Naive thymus-derived CD4-positive, alpha-beta T cell (primary cell): Measurements from ENCODE around the gene OSBPL5. TPM values are rescaled to one million over a fixed set of nuclear protein-coding genes. Genes with fewer than 3 reads are reported as not detected.

Experiments used
- ATAC-seq: fragments of 150-1000 bp; cut with Tn5 transposase; 2 replicates; pipeline ENCODE4 v1.10.0; 2021; ENCODE audit warnings: mild to moderate bottlenecking, moderate library complexity
- CTCF ChIA-PET: fragments of 350-600 bp; sonication (Branson Sonifier 250); formaldehyde crosslinking; loops from one replicate; lab custom pipeline; 2021; ENCODE audit warnings: antibody characterized with exemption; lab: Charles Lee
- POLR2A ChIA-PET: fragments of 350-600 bp; sonication (Branson Sonifier 250); formaldehyde crosslinking; loops from one replicate; lab custom pipeline; 2021; ENCODE audit warnings: antibody characterized with exemption, inconsistent platforms; lab: Charles Lee
- DNase-seq, 9 donors: peaks; one replicate each; pipeline versions ENCODE4 v3.0.0 to v3.0.0-alpha.2; 2020 to 2022; ENCODE audit warnings: mixed read lengths in 1 of 9
- H3K27ac ChIP-seq: one replicate; pipeline ENCODE4 v1.7.0; 2013; ENCODE audit warnings: mild to moderate bottlenecking, low read depth, low read length, moderate library complexity
- H3K27me3 ChIP-seq, 2 donors: one replicate each; pipeline ENCODE4 v1.7.0; 2013; ENCODE audit warnings: low read length in 2 of 2, mild to moderate bottlenecking in 2 of 2, moderate library complexity in 2 of 2; ENCODE audit not compliant: control insufficient read depth in 2 of 2, insufficient read depth in 2 of 2
- H3K36me3 ChIP-seq, 3 experiments: 1 replicate in 2 of 3; 2 replicates in 1 of 3; pipeline ENCODE4 v1.7.0; 2013; ENCODE audit warnings: low read length in 3 of 3, mild to moderate bottlenecking in 3 of 3, moderate library complexity in 1 of 3; ENCODE audit not compliant: insufficient read depth in 3 of 3, control insufficient read depth in 2 of 3
- H3K4me1 ChIP-seq, 2 donors: one replicate each; pipeline ENCODE4 v1.7.0; 2013; ENCODE audit warnings: low read length in 2 of 2, mild to moderate bottlenecking in 2 of 2, moderate library complexity in 1 of 2; ENCODE audit not compliant: control insufficient read depth in 2 of 2, insufficient read depth in 2 of 2
- H3K4me3 ChIP-seq: 2 replicates; pipeline ENCODE4 v1.7.0; 2013; ENCODE audit warnings: mild to moderate bottlenecking, low read length
- H3K9me3 ChIP-seq, 3 experiments: 1 replicate in 2 of 3; 2 replicates in 1 of 3; pipeline ENCODE4 v1.7.0; 2013; ENCODE audit warnings: low read length in 3 of 3; ENCODE audit not compliant: control insufficient read depth in 2 of 3
- H3K27ac Mint-ChIP-seq, 9 donors: one replicate each; pipeline ENCODE4 v1.8.0; 2020 to 2022; ENCODE audit warnings: mixed read lengths in 9 of 9, mild to moderate bottlenecking in 8 of 9, moderate library complexity in 5 of 9, inconsistent platforms in 2 of 9
- H3K27me3 Mint-ChIP-seq, 5 donors: one replicate each; pipeline ENCODE4 v1.8.0; 2021 to 2022; ENCODE audit warnings: mixed read lengths in 5 of 5, mild to moderate bottlenecking in 1 of 5
- H3K36me3 Mint-ChIP-seq, 5 donors: one replicate each; pipeline ENCODE4 v1.8.0; 2020 to 2022; ENCODE audit warnings: mixed read lengths in 5 of 5, mild to moderate bottlenecking in 3 of 5, inconsistent platforms in 1 of 5
- H3K4me1 Mint-ChIP-seq, 7 donors: one replicate each; pipeline ENCODE4 v1.8.0; 2020 to 2022; ENCODE audit warnings: mixed read lengths in 7 of 7, mild to moderate bottlenecking in 3 of 7, inconsistent platforms in 1 of 7
- H3K4me3 Mint-ChIP-seq, 10 donors: one replicate each; pipeline ENCODE4 v1.8.0; 2020 to 2022; ENCODE audit warnings: mild to moderate bottlenecking in 10 of 10, mixed read lengths in 10 of 10, moderate library complexity in 6 of 10, inconsistent platforms in 2 of 10
- H3K9me3 Mint-ChIP-seq, 11 donors: one replicate each; pipeline ENCODE4 v1.8.0; 2020 to 2022; ENCODE audit warnings: mixed read lengths in 11 of 11, mild to moderate bottlenecking in 4 of 11, inconsistent platforms in 1 of 11, moderate library complexity in 1 of 11
- intact Hi-C, 2 donors: fragments of 100-400 bp; cut with micrococcal nuclease; formaldehyde crosslinking; loops; one replicate each; pipeline ENCODE4 v1.15.1; 2023
- polyA plus RNA-seq, 2 donors: library from polyadenylated mRNA; unstranded; fragments of 300-500 nt; fragmentation: Illumina TruSeq; gene quantifications; one replicate each; pipeline ENCODE4 v1.2.3, GENCODE V29; 2021
- total RNA-seq, 6 experiments: library from RNA in 5 of 6; stranded (reverse) in 5 of 6; gene quantifications; 1 replicate in 5 of 6; 2 replicates in 1 of 6; pipeline ENCODE4 v1.2.3 and lab custom pipeline; 2021 to 2026

Gene OSBPL5
- total and polyA plus RNA-seq, 7 experiments from 2014 or later = 0.51 to 76.7 (median 5.5) TPM

GRCh38 chr11:3129591-3130268, 35.4 kb downstream of the OSBPL5 start:
- peaks cover 0 to 2% (median 0%) of the 10 kb centered on the region in 11 donors for H3K9me3 Mint-ChIP-seq
- DNase-seq (no peak), ATAC-seq (no peak)
- H3K4me3 ChIP-seq = no peak overlapping the region
- peak overlapping the region in 1 of 9 donors; percentile 25 for H3K27ac Mint-ChIP-seq
- H3K36me3 Mint-ChIP-seq = no peaks in the 10 kb centered on the region
- no peak overlapping the region for H3K4me3 Mint-ChIP-seq
- H3K9me3 ChIP-seq = no peaks in the 10 kb centered on the region
- ChIA-PET POLR2A (no interaction called here), CTCF (no interaction called here)
- no peaks in the 10 kb centered on the region for H3K27me3 ChIP-seq
- intact Hi-C loops = no loop called here
- H3K27ac ChIP-seq = no peak overlapping the region
- peaks cover 0 to 12% (median 0%) of the 10 kb centered on the region in 7 donors for H3K4me1 Mint-ChIP-seq
- no peaks in the 10 kb centered on the region for H3K27me3 Mint-ChIP-seq
- no peaks in the 10 kb centered on the region for H3K36me3 ChIP-seq
- H3K4me1 ChIP-seq = no peaks in the 10 kb centered on the region

- POLR2A ChIA-PET = no interaction called here
- Histone ChIP-seq H3K36me3 (no peaks in the 10 kb centered on the region), H3K4me3 (no peak overlapping the region), H3K4me1 (no peaks in the 10 kb centered on the region), H3K27me3 (no peaks in the 10 kb centered on the region), H3K27ac (no peak overlapping the region), H3K9me3 (no peaks in the 10 kb centered on the region)
- ATAC-seq = no peak
- Mint-ChIP-seq H3K27me3 (no peaks in the 10 kb centered on the region), H3K4me1 (peaks cover 0 to 12% (median 0%) of the 10 kb centered on the region in 7 donors), H3K36me3 (no peaks in the 10 kb centered on the region), H3K4me3 (no peak overlapping the region), H3K27ac (no peak overlapping the region), H3K9me3 (peaks cover 0 to 2% (median 0%) of the 10 kb centered on the region in 11 donors)
- intact Hi-C loops = no loop called here
- no peak for DNase-seq
- CTCF ChIA-PET = no interaction called here
Observed at GRCh38 chr11:3129181-3129590, 35.9 kb downstream of the OSBPL5 start.

GRCh38 chr11:3128356-3129180, 36.5 kb downstream of the OSBPL5 start:
- CTCF ChIA-PET = no interaction called here
- Mint-ChIP-seq H3K4me1 (peaks cover 0 to 12% (median 0%) of the 10 kb centered on the region in 7 donors), H3K27me3 (no peaks in the 10 kb centered on the region), H3K4me3 (no peak overlapping the region), H3K27ac (no peak overlapping the region), H3K36me3 (no peaks in the 10 kb centered on the region), H3K9me3 (peaks cover 0 to 2% (median 0%) of the 10 kb centered on the region in 11 donors)
- intact Hi-C loops = no loop called here
- no peak for ATAC-seq
- POLR2A ChIA-PET = no interaction called here
- no peaks in the 10 kb centered on the region for H3K36me3 ChIP-seq
- no peaks in the 10 kb centered on the region for H3K27me3 ChIP-seq
- no peak overlapping the region for H3K27ac ChIP-seq
- no peak overlapping the region for H3K4me3 ChIP-seq
- no peaks in the 10 kb centered on the region for H3K9me3 ChIP-seq
- DNase-seq = no peak
- H3K4me1 ChIP-seq = no peaks in the 10 kb centered on the region

- no peaks in the 10 kb centered on the region for H3K36me3 ChIP-seq
- Mint-ChIP-seq H3K27ac (no peak overlapping the region), H3K4me1 (peaks cover 0 to 10% (median 0%) of the 10 kb centered on the region in 7 donors), H3K9me3 (peaks cover 0 to 2% (median 0%) of the 10 kb centered on the region in 11 donors), H3K4me3 (no peak overlapping the region), H3K36me3 (no peaks in the 10 kb centered on the region), H3K27me3 (no peaks in the 10 kb centered on the region)
- H3K4me3 ChIP-seq = no peak overlapping the region
- ChIA-PET POLR2A (no interaction called here), CTCF (no interaction called here)
- ATAC-seq (no peak), DNase-seq (no peak)
- H3K4me1 ChIP-seq = no peaks in the 10 kb centered on the region
- no peaks in the 10 kb centered on the region for H3K27me3 ChIP-seq
- H3K27ac ChIP-seq = no peak overlapping the region
- intact Hi-C loops = no loop called here
- no peaks in the 10 kb centered on the region for H3K9me3 ChIP-seq
Observed at GRCh38 chr11:3127706-3128355, 37.3 kb downstream of the OSBPL5 start.

- H3K4me3 ChIP-seq = no peak overlapping the region
- no peak overlapping the region for H3K27ac ChIP-seq
- ChIA-PET POLR2A (no interaction called here), CTCF (no interaction called here)
- Mint-ChIP-seq H3K27me3 (no peaks in the 10 kb centered on the region), H3K9me3 (peaks cover 0 to 2% (median 0%) of the 10 kb centered on the region in 11 donors), H3K36me3 (no peaks in the 10 kb centered on the region), H3K27ac (no peak overlapping the region), H3K4me3 (no peak overlapping the region), H3K4me1 (peaks cover 0 to 6% (median 0%) of the 10 kb centered on the region in 7 donors)
- no peaks in the 10 kb centered on the region for H3K27me3 ChIP-seq
- intact Hi-C loops = no loop called here
- H3K4me1 ChIP-seq = no peaks in the 10 kb centered on the region
- DNase-seq (no peak), ATAC-seq (no peak)
- no peaks in the 10 kb centered on the region for H3K36me3 ChIP-seq
- H3K9me3 ChIP-seq = no peaks in the 10 kb centered on the region
Observed at GRCh38 chr11:3126901-3127691, 38.0 kb downstream of the OSBPL5 start.

GRCh38 chr11:3126207-3126865, 38.8 kb downstream of the OSBPL5 start:
- Histone ChIP-seq H3K36me3 (no peaks in the 10 kb centered on the region), H3K27me3 (no peaks in the 10 kb centered on the region), H3K4me1 (no peaks in the 10 kb centered on the region), H3K27ac (no peak overlapping the region), H3K4me3 (no peak overlapping the region), H3K9me3 (no peaks in the 10 kb centered on the region)
- Mint-ChIP-seq H3K4me1 (peaks cover 0 to 4% (median 0%) of the 10 kb centered on the region in 7 donors), H3K27ac (no peak overlapping the region), H3K27me3 (no peaks in the 10 kb centered on the region), H3K36me3 (no peaks in the 10 kb centered on the region), H3K9me3 (peaks cover 0 to 1% (median 0%) of the 10 kb centered on the region in 11 donors), H3K4me3 (no peak overlapping the region)
- DNase-seq (no peak), ATAC-seq (peak; percentile 21)
- CTCF ChIA-PET = interaction anchor here (0.6 kb wide), 1 partner anchor 1432 kb away, joined by 3 read pairs; no protein-coding TSS in a partner anchor
- intact Hi-C loops = no loop called here
- POLR2A ChIA-PET = no interaction called here
